B cell (primary cell): ENCODE data around the gene MYO16. TPM values are rescaled to one million over a fixed set of nuclear protein-coding genes. Genes with fewer than 3 reads are reported as not detected.

Experiments used
- ATAC-seq: fragments of 200-7000 bp; cut with Tn5 transposase; one replicate; pipeline ENCODE4 v1.10.0; 2021; ENCODE audit warnings: low read depth, mild to moderate bottlenecking, moderate number of reproducible peaks, moderate library complexity
- CTCF ChIA-PET: fragments of 350-600 bp; sonication (Branson Sonifier 250); formaldehyde crosslinking; loops from one replicate; lab custom pipeline; 2021; ENCODE audit warnings: antibody characterized with exemption, inconsistent platforms; lab: Charles Lee
- POLR2A ChIA-PET: fragments of 350-600 bp; sonication (Branson Sonifier 250); formaldehyde crosslinking; loops from one replicate; lab custom pipeline; 2021; ENCODE audit warnings: antibody characterized with exemption; lab: Charles Lee
- DNase-seq: peaks from one replicate; pipeline ENCODE4 v3.0.0; 2013
- H2AFZ ChIP-seq: 2 replicates; pipeline ENCODE4 v1.6.1; 2012; ENCODE audit warnings: mild to moderate bottlenecking, low read depth, low read length; ENCODE audit not compliant: insufficient read depth, poor library complexity, severe bottlenecking
- H3K27ac ChIP-seq, 2 donors: 1 replicate in 1 of 2; 2 replicates in 1 of 2; pipeline ENCODE4 v1.5.1; 2012 to 2013; ENCODE audit warnings: low read length in 2 of 2, mild to moderate bottlenecking in 2 of 2, moderate library complexity in 1 of 2
- H3K27me3 ChIP-seq, 4 experiments: fragments of 200-600 bp in 1 of 4; sonication (generic) in 1 of 4; replicated peaks in 1 of 4; 1 replicate in 2 of 4; 2 replicates in 2 of 4; pipeline versions ENCODE4 v1.6.1 to v1.7.0; 2013 to 2016; ENCODE audit warnings: low read length in 3 of 4, mild to moderate bottlenecking in 2 of 4, mixed read lengths in 1 of 4, moderate library complexity in 1 of 4; ENCODE audit not compliant: insufficient read depth in 4 of 4, control insufficient read depth in 3 of 4; ENCODE audit errors: control extremely low read depth in 1 of 4
- H3K36me3 ChIP-seq, 2 experiments: replicated peaks in 1 of 2; 1 replicate in 1 of 2; 2 replicates in 1 of 2; pipeline versions ENCODE4 v1.6.1 to v1.7.1; 2013; ENCODE audit warnings: low read length in 1 of 2; ENCODE audit not compliant: insufficient read depth in 2 of 2, control insufficient read depth in 1 of 2; ENCODE audit errors: control extremely low read depth in 1 of 2, extremely low read depth in 1 of 2
- H3K4me1 ChIP-seq, 2 donors: fragments of 200-600 bp in 1 of 2; sonication (generic) in 1 of 2; 1 replicate in 1 of 2; 2 replicates in 1 of 2; pipeline versions ENCODE4 v1.5.1 to v1.6.1; 2013 to 2017; ENCODE audit warnings: low read length in 2 of 2; ENCODE audit not compliant: control insufficient read depth in 2 of 2, insufficient read depth in 2 of 2
- H3K4me2 ChIP-seq: replicated peaks from 2 replicates; pipeline ENCODE3; 2012; ENCODE audit warnings: mild to moderate bottlenecking, low read depth, low read length; ENCODE audit not compliant: poor library complexity, severe bottlenecking
- H3K4me3 ChIP-seq, 5 experiments: fragments of 200-600 bp in 1 of 5; sonication (generic) in 1 of 5; 1 replicate in 3 of 5; 2 replicates in 2 of 5; pipeline versions ENCODE4 v1.5.1 to v1.7.0; 2011 to 2016; ENCODE audit warnings: low read length in 4 of 5, mild to moderate bottlenecking in 4 of 5, low read depth in 2 of 5, control low read depth in 1 of 5, moderate library complexity in 1 of 5; ENCODE audit not compliant: insufficient read depth in 1 of 5; ENCODE audit errors: control extremely low read depth in 1 of 5, extremely low read depth in 1 of 5
- H3K79me2 ChIP-seq: fragments of 200-600 bp; sonication (generic); one replicate; pipeline ENCODE4 v1.6.0; 2016; ENCODE audit warnings: low read length; ENCODE audit not compliant: control insufficient read depth, insufficient read depth
- H3K9ac ChIP-seq: fragments of 200-600 bp; sonication (generic); 2 replicates; pipeline ENCODE4 v1.6.1; 2017; ENCODE audit warnings: mild to moderate bottlenecking, low read length, moderate library complexity
- H3K9me3 ChIP-seq, 3 donors: one replicate each; pipeline versions ENCODE4 v1.6.1 to v1.7.1; 2013; ENCODE audit warnings: low read length in 2 of 3; ENCODE audit not compliant: control insufficient read depth in 2 of 3, insufficient read depth in 1 of 3; ENCODE audit errors: control extremely low read depth in 1 of 3
- H4K20me1 ChIP-seq: 2 replicates; pipeline ENCODE4 v1.6.0; 2012; ENCODE audit warnings: mild to moderate bottlenecking, low read length; ENCODE audit not compliant: insufficient read depth, control insufficient read depth, poor library complexity, severe bottlenecking
- H3K27ac Mint-ChIP-seq: one replicate; pipeline ENCODE4 v1.8.0; 2021; ENCODE audit warnings: mixed read lengths
- H3K27me3 Mint-ChIP-seq: one replicate; pipeline ENCODE4 v1.8.0; 2021; ENCODE audit warnings: mixed read lengths
- H3K4me1 Mint-ChIP-seq: one replicate; pipeline ENCODE4 v1.8.0; 2021; ENCODE audit warnings: mixed read lengths
- H3K4me3 Mint-ChIP-seq: one replicate; pipeline ENCODE4 v1.8.0; 2021; ENCODE audit warnings: mixed read lengths
- H3K9me3 Mint-ChIP-seq: one replicate; pipeline ENCODE4 v1.8.0; 2022; ENCODE audit warnings: mixed read lengths; ENCODE audit not compliant: insufficient read depth
- CTCF ChIP-seq: fragments of 200-600 bp; IDR thresholded peaks from one replicate; pipeline ENCODE4 v1.8.0; 2022; ENCODE audit warnings: antibody characterized with exemption, mild to moderate bottlenecking
- EZH2 ChIP-seq: IDR thresholded peaks from 2 replicates; pipeline ENCODE4 v1.6.1; 2012; ENCODE audit warnings: borderline replicate concordance, low read depth, mild to moderate bottlenecking, moderate library complexity, low read length; ENCODE audit not compliant: insufficient read depth, poor library complexity, severe bottlenecking
- WGBS: methylation state at CpG from one replicate; pipeline ENCODE4 v1.1.5; 2013; ENCODE audit warnings: missing lambda C conversion rate; ENCODE audit not compliant: insufficient coverage; 5-methylcytosine and 5-hydroxymethylcytosine counted together
- intact Hi-C: fragments of 100-400 bp; cut with micrococcal nuclease; formaldehyde crosslinking; loops from one replicate; pipeline ENCODE4 v1.10.0; 2022
- polyA plus RNA-seq: library from polyadenylated mRNA; depleted of rRNA; stranded (reverse); fragments of >200 nt; gene quantifications from 2 replicates; pipeline ENCODE4 v1.2.3, GENCODE V29; 2012
- total RNA-seq, 2 donors: library from RNA; stranded (reverse); fragments of 120-200 nt in 1 of 2; gene quantifications; 1 replicate in 1 of 2; 2 replicates in 1 of 2; pipeline versions ENCODE4 v1.2.3 to v1.2.4, GENCODE V29; 2013 to 2022

MYO16 gene
- total and polyA plus RNA-seq, 2 donors (not counting 1 experiment from before 2014, with no cell fraction given), result not detected

GRCh38 chr13:108725471-108725870 is 96.1 kb downstream of the MYO16 start:
- ChIA-PET POLR2A (no interaction called here), CTCF (no interaction called here)
- WGBS, result 92% methylated on average over 2 of the region's 2 CpGs
- ATAC-seq (no peak), DNase-seq (no peak)
- H3K9me3 Mint-ChIP-seq, result no peaks in the 10 kb centered on the region
- Histone ChIP-seq H3K4me1 (no peaks in the 10 kb centered on the region), H4K20me1 (no peaks in the 10 kb centered on the region), H3K4me2 (no peak overlapping the region), H3K27me3 (no peaks in the 10 kb centered on the region), H3K9ac (no peak overlapping the region), H3K27ac (no peak overlapping the region), H3K36me3 (no peaks in the 10 kb centered on the region), H2AFZ (no peak overlapping the region), H3K9me3 (no peaks in the 10 kb centered on the region), H3K79me2 (no peaks in the 10 kb centered on the region), H3K4me3 (no peak overlapping the region)
- TF ChIP-seq CTCF (no peak), EZH2 (no peak)
- no peak overlapping the region for H3K4me3 Mint-ChIP-seq
- H3K4me1 Mint-ChIP-seq, result no peaks in the 10 kb centered on the region
- no peaks in the 10 kb centered on the region for H3K27me3 Mint-ChIP-seq
- intact Hi-C loops, result no loop called here
- no peak overlapping the region for H3K27ac Mint-ChIP-seq

- CTCF ChIA-PET, result no interaction called here
- Histone ChIP-seq H3K36me3 (no peaks in the 10 kb centered on the region), H3K27me3 (no peaks in the 10 kb centered on the region), H4K20me1 (no peaks in the 10 kb centered on the region), H3K9ac (no peak overlapping the region), H3K27ac (no peak overlapping the region), H3K4me2 (no peak overlapping the region), H3K79me2 (no peaks in the 10 kb centered on the region), H3K4me1 (no peaks in the 10 kb centered on the region), H3K9me3 (no peaks in the 10 kb centered on the region), H3K4me3 (no peak overlapping the region), H2AFZ (no peak overlapping the region)
- Mint-ChIP-seq H3K4me3 (no peak overlapping the region), H3K27ac (no peak overlapping the region), H3K9me3 (no peaks in the 10 kb centered on the region), H3K27me3 (no peaks in the 10 kb centered on the region), H3K4me1 (no peaks in the 10 kb centered on the region)
- TF ChIP-seq CTCF (no peak), EZH2 (no peak)
- no peak for DNase-seq
- no peak for ATAC-seq
- POLR2A ChIA-PET, result no interaction called here
- 82% methylated on average over 5 of the region's 5 CpGs for WGBS
- intact Hi-C loops, result no loop called here
These were observed 99.0 kb downstream of the MYO16 start for GRCh38 chr13:108728370-108728769.
